NOMO-1 treated with DMSO at 0.1 percent for 48 hours (cell line): Measurements from ENCODE around the gene NFIB.

Experiments
- DNase-seq: peaks from one replicate; lab custom pipeline; 2025; ENCODE audit not compliant: unreplicated experiment; lab: John Stamatoyannopoulos, UW

Gene NFIB

DNA sequence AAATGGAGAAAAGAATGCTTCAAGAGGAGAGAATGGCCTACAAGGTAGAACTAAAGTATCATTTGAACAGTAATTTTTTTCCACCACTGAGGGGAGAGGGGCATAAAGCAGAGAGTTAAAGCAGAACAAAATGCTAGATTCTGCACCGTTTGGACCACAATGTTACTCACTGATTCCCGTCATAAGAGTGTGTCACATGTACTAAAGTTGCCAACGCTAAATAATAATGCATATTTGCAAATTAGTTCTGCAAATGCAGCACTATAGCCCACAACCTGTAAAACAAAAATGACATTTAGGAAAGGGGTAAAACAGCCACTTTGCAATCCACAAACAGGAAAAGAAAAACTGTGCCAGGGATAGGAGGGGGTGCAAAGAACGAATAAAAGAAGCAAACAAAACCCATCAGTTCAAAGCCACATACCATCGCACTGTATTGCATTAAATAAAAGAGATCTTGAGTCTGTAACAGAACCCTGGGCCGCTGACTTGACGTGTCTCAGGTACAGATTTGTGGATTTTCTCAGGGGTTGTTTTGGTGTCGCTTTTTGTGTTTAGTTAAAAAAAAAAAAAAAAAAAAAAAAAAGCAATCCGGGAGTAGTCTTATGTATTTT lies 7.7 kb upstream of the NFIB start:
- DNase-seq = no peak

DNA sequence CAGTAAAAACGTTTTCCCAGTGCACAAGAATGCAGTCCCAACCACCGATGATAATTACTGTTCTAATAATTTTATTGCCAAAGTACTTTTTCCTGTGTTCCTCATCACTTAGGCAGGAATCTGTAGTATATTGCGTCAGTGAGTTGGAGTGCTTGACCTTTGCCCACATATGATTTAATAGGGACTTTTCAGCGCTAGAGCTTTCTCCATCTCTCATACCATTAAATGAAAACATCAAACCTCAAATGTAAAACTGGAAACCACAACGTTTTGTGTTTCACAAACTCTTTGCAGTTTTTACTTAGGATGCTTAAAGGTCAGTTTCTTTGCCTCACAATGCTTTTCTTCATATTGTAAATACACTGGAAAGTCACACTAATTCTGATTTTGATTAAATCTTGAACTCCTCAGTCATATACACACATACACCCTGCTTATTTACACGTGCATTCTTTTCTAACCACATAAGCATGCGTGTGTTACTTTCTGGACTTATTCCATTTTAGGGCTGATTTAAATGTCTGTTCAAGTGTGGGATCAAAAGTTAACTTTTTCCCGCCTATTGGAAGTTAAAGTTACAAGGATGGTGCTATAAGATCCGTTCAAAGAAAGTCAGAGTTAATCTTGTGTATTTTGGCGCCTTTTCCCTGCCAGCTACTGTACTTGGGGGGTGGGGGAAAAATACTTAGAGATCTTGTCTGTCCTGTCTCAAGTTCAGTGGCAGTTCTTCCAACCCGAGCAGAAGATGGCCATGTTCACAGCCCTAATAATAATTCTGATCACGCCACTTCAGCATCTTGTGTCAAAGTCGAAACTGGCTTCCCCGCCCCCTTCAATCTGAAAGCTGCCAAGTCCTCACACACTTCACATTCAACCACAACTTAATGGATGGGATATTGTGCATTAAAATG lies 6.6 kb upstream of the NFIB start:
- no peak for DNase-seq

DNA sequence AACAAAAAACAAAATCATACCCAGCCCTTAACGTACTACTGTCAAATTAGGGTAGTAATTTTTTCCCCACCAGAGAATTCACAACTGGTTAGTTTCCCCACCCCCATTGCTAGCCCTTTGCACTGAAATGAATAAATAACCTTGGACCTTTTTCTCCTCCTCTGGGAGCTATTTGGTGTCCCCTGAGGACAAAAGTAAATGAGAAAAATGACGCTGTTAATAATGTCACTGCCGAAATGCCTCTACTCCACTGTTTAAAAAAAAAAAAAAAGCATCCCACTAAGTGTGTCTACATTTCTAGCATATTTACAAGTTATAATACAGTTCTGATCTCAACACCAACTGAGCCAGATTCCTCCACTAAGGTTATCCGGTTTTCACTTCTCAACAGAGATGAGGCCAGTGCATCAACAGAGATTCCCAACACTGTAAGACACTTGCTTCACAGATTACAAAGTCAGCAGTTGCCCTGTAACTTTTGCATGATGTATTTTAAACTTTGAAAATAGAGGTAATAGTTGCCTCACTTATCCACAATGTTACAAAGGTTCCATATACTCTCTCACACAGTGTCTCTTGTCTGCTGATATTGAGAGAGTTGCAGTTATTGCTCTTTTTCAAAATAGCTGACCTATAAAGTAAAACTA lies 5.1 kb upstream of the NFIB start:
- no peak for DNase-seq

DNA sequence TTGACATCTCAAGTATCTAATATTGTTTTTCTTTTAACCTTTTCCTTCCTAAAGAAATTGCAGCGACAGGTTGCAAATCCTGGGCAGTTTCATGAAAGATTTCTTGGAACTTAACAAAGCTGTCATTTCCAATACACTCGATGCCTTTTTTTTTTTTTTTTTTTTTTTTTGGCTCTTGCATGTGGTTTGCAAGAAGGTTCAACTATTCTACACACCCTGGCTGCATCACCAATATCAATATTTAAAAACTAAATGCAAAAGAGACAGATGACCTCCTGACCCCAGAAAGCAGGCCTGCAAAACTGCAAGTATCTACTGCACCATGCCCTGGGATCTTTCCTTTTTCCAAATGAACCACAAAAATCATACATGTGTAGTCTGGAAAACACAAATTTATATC lies 4.4 kb upstream of the NFIB start:
- DNase-seq = no peak

DNA sequence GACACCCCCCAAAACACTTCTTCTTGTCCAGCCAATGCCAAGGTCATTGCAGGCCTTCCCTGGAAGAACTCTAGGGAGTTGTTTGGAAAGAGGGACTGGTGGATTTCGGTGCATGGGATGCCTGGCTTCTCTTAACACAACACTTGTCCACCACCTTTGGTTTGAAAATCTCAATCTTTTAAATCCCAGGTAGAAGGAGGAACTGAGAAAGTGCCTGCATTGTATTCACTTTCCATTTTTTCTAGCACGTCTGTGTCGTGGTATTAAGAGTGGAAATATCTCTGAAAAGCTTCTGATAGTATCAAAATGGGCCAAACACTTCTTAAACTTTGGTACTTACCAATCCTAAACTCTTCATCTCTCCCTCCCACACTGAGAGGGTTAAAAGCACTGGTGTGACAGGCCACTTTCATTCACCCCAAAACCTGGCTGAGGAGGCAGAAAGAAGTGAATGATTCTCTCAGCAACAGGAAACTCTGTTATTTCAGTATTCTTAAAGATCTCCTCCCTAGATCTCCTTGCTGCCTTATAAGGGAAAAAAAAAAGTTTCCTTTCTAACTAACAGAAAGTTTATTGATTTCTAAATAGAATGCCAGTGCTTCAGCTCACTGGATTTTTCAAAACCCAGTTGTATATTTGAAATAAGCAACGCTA lies 3.9 kb upstream of the NFIB start:
- no peak for DNase-seq

DNA sequence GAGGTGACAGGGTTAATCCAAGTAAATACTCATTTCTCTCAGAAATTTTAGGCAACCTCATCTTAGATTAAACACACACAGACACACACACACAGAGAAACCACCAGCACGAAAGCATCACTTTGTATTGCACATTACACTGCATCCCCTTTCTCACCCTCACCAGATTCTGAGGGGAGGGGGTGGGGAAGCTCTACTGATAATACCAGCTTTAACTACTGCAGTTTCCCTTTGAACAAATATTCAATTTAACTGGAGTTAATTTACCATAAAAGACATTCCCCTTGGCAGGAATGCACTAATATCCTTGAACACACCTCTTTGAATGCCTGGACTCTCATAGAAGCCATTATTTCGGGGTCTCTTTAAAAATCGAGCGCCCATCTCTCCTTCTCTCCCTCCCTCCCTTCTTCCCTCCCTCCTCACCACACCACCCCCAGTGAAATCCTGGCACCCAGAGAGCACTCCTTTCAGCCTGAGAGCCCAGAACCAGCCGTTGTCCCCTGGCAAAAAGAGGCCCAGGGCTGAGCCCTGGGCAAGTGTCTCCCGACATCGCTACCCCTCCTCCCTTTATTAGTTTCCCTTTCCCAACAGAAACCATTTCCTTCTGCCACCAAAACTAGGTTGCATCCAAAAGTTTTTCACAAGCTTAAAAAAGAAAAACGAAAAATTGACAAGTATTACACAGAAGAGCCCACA lies 2.8 kb upstream of the NFIB start:
- DNase-seq = no peak

DNA sequence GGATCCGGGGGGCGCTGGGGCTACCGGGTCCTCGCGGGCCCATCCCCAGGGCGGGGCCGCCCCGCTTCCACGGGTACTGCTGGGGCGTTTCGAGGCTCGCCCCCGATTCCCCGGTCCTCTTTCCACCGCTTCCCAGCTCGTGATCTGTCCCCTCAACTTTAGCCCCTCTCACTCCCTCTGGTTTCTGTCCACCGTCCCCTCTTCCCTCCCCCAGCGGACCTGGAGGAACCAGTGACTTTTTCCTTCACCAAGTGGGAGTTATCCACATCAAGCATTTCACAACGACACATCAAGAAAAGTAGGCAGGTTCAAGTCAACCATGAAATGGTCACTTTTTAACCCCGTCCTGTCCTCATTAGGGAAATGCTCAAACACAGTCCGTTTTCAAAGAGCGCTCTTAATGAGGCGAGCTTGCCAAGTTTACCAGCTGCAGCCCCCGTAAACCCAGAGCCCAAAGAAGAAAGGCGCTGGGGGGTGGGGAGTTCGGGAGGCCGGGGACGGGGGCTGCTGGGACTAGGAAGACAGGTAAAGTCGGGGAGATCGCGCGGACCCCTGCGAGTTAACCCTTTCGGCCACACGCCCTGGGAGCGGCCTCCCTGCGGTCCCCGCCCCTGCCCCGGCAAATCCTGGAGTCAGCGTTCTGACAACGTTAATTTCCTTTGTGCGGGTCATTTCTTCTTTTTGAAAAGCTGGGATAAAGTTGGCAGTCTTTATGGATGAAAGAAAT lies 2.1 kb upstream of the NFIB start:
- DNase-seq = no peak

DNA sequence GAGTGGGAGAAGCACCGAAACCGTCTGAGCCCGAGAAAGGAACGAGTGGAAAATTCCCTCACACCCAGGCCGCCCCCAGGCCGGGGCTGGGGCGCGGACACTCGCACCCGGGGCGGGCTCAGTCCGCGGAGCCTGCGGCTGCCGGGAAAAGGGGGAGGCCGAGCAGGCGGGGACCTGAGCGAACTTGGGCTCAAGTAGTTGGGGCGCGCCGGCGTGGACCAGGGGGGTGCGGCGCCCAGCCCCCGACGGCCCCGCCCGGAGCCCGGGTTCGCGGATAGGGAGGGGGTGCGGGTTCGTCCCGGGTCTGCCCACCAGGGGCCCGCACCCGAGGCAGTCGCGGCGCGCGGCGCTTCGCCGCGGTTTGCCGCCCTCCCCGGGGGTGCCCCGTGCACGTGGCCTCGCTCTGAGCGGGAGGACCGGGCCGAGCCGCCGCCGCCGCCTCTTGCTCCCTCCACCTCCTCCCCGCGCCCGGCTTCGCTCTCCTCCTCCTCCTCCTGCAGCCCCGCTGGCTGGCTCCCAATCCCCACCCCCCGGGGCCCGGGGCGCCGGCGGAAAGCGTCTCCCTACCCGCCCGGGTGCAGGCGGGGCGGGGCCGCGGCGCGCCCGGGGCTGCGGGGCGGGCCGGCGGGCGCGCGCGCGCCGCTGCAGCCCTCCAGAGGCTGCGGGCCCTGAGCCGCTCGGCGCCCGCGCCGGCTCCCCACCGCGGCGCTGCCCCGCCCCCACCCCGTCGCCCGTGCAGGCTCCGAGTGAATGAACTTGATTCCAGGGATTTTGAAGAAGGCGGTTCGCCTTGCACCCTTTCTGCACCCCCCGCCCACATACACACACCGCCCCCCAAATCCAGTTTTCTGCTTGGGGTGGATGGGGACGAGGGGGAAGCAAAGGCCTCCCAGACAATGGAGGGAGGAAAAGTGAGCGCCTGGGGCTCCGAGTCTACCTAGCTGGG lies 1.3 kb upstream of the NFIB start:
- no peak for DNase-seq

DNA sequence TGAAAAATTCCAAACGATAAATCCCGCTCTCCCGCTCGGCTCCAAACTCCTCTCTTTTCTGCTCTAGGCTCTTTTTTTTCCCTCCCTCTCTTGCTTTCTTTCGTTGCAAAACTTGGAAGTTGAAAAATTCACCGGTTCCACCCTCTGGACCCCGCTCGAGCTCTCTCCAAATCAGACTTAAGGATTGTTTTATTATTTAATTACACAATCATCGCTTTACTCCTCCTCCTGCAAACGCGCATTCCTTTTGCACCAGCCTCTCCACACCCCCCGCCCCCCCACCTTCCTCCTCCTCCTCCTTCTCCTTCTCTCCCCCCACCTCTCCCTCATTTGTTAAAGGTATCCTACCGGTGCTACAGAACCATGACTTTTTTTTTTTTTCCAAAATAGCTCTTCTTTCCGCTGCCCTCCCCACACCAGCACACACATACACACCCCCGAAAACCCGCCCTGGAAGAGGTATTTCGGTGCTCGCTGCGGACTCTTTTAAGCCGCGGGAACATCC lies 535 bp upstream of the NFIB start:
- no peak for DNase-seq

DNA sequence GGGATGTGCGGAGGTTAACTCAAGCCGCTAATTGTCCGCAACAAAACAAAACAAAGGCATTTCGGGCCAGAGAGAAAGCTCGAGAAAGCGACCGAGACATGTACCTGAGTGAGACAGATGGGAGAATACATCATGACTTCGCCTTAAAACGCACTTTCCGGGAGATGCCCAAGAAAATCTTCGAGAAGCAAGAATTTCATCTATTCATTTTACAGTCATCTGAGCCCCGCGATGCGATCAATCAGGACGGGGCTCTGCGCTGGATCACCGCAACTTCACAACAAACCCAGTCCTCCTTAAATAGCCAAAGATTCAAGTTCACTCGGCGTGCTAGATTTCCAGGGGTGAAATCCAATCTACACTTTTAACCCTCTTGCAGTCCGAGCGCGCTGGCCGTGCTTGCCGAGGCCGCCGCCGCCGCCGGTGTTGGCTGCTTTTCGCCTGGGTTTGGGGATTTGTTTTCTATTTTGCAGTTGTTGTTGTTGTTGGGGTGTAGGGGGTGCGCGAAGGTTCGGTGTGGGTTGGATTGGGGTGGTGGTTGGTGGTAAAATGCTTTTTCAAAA lies 482 bp downstream of the NFIB start:
- DNase-seq = no peak

DNA sequence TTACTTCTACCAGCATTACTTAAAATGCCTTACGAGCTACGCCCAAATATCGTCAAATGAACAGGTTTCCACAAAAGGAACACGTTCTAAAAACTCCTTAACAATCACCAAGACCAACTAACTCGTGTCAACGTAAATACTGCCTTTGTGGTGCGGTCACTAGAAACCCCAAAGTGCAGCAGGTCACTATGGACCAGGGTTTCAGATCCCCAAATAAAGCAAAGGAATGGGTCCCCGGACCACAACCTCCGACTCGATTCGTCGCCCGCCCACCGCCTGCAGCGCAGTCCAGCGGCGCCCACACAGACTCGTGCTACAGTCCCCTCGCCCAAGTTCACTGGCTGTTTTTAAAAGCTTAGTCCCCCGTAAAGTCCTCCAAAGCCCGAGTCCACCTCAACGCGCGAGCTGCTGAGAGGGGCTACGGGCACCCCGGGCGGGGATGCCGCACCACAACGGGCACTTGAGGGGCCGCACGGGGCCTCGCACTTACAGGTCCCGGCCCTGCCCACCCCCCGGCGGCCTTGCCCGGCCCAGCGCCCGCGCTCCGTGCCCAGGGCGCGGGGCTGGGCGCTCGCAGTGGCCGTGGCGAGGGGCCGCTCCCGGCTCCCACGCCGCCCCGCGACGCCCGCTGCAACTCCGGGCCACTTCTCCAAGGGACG lies 1.1 kb downstream of the NFIB start:
- no peak for DNase-seq

DNA sequence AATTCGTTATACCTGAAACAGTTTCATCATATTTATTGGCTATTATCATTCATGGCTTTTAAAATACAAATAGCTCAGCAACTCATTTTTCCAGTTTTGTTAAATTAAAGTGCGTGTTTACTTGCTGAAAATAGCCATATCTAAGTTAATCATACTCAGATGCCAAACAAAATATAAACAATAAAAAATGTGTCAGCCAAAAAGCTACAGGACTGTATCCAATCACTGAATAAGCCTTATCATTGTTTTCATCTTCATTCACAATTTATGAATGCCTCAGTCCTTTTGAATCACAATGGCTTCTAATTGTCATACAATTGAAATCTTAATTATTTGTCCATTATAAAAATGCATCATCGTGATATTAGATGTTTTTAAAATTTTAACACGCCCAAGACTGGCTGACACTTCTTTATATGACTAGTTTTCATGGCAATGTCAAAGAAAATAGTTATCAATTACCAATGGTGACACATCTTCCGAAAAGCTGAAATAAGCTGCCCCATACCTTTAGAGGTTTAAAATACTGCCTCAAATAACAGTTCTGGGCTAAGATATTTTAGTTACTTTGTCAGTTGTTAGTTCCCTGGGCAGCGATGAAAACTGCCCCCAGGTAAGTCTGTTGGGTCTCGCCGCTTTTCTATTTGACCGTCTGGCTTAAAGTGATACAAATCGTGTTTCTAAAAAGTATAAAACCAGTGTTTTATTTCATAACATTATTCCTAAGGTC lies 1.8 kb downstream of the NFIB start:
- no peak for DNase-seq

DNA sequence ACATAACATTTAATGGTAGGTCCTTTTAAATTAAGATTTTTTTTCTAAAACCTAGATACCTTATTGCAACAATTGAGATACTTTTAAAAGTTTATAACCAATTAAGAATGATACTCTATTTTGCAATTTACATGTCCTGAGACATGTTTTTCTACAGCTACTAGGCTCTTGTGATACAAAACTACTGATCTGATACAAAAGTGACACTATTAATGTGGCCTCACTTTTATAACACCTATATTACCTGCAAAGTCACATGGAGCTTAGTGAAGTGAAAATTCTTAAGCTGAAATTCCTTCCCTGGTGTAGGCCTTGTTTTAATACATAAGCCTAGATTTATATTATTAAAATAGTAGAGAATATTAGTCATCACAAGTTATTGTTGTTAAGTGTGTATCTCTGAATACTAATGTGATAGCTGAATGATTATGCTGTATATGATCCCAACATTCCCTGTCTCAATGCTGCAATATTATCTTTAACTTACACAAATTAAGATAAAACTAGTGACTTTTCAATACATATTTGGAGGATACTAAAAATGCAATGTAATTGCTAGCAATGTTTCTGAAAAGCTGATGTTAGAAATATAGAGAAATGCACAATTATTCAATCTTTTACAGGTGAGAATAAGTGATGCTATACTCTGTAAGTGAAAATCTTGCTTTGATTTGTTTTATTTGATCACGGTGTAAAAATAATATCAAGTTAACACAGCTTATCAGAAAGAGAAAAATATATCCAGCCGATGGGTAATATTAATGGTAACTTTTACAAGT lies 2.6 kb downstream of the NFIB start:
- no peak for DNase-seq

DNA sequence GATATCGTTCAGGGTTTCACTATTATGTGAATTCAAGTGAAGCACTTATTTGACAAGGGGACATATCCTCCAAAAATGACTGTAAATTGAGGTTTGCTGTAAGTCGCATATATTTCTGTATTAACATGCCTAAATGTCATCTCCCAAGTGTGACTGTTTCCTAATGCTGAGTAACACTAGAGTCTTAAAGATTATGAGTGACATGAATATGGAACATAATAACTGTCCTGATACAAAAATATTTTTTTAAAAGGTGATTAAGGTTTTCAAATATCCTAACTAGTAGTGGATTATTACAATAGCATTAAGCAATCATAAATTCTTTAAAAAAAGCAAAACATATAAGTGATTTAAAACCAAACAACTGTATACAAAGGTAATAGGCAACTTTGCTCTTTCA lies 3.6 kb downstream of the NFIB start:
- no peak for DNase-seq

DNA sequence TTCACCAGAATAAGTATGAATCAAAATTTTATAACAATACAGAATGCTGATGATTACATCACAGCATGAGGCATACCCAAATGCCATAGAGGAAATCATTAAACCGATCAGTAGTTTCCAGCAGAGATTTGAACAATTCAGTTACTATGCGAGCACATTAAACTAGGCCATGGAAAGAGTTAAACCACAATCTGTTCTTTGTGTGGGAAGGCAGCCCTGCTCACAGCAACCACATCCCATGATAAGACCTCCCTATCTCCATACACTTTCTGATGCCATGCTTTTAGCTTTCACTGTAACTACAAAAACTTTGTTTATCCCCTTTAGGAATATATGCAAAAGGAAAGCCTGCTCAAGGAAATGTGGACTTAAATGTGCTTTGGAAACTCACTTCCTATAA lies 4.5 kb downstream of the NFIB start:
- no peak for DNase-seq

DNA sequence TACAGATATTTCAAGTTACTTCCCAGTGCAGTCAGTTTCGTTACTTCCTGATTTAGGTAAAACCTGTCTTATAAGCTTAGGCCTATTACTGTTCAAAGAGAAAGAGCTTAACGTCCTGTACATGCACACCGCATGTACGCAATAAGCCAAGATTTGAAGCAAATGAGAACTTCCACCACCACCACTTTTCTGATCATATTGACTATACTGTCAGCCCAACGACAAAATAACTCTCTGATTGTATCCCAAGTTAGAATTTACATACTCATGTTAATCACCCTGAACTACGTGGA lies 5.1 kb downstream of the NFIB start:
- DNase-seq = no peak
